A172 (cell line): ENCODE results near the gene BMP15. TPM values are rescaled to one million over a fixed set of nuclear protein-coding genes. Genes with fewer than 3 reads are reported as not detected.

Experiments used
- total RNA-seq: library from RNA; depleted of rRNA; stranded (reverse); fragments of >200 nt; shearing (Covaris generic); gene quantifications from 2 replicates; pipeline ENCODE4 v1.2.3, GENCODE V29; 2014; rRNA removed

BMP15 gene
- total RNA-seq, 1 experiment from 2014 or later = not detected

Other genes with a start within 250 kb of the BMP15 start
- gene SHROOM4, start 96.5 kb upstream of the BMP15 start, total RNA-seq = not detected in 2 replicates